Medulla oblongata (tissue), 1 donor: ENCODE measurements around the gene COL18A1.
"Not testable (repeated sequence)": the region's sequence is repeated elsewhere in the genome, so short reads cannot be mapped to it uniquely, and the experiment has no call there.

Source experiments
- DNase-seq: peaks from one replicate; pipeline ENCODE4 v3.0.0-alpha.2; 2015; ENCODE audit errors: extremely low spot score

The COL18A1 gene

GRCh38 chr21:45519182-45519581 is 114.2 kb downstream of the COL18A1 start:
- no peak for DNase-seq

GRCh38 chr21:45521241-45521640 is 116.3 kb downstream of the COL18A1 start:
- no peak for DNase-seq

GRCh38 chr21:45522381-45522780 is 117.4 kb downstream of the COL18A1 start:
- no peak for DNase-seq

GRCh38 chr21:45522986-45523385 is 118.0 kb downstream of the COL18A1 start:
- no peak for DNase-seq

- no peak for DNase-seq
Observed at GRCh38 chr21:45523411-45524101, 118.6 kb downstream of the COL18A1 start.

GRCh38 chr21:45524756-45525152 is 119.8 kb downstream of the COL18A1 start:
- DNase-seq = no peak

- DNase-seq = no peak
Observed at GRCh38 chr21:45525153-45525909, 120.4 kb downstream of the COL18A1 start.

GRCh38 chr21:45525910-45526306 is 120.9 kb downstream of the COL18A1 start:
- no peak for DNase-seq

- not testable (repeated sequence) for DNase-seq
Observed at GRCh38 chr21:45527151-45527999, 122.4 kb downstream of the COL18A1 start.

GRCh38 chr21:45528028-45528705 is 123.2 kb downstream of the COL18A1 start:
- no peak for DNase-seq

GRCh38 chr21:45528981-45529784 is 124.2 kb downstream of the COL18A1 start:
- DNase-seq = no peak

- DNase-seq = no peak
Observed at GRCh38 chr21:45529785-45530422, 124.9 kb downstream of the COL18A1 start.

GRCh38 chr21:45530423-45531113 is 125.6 kb downstream of the COL18A1 start:
- no peak for DNase-seq

GRCh38 chr21:45531114-45531392 is 126.1 kb downstream of the COL18A1 start:
- not testable (repeated sequence) for DNase-seq

- DNase-seq = no peak
Observed at GRCh38 chr21:45531393-45532215, 126.6 kb downstream of the COL18A1 start.

GRCh38 chr21:45532826-45533360 is 127.9 kb downstream of the COL18A1 start:
- DNase-seq = no peak

GRCh38 chr21:45533361-45533845 is 128.4 kb downstream of the COL18A1 start:
- no peak for DNase-seq

GRCh38 chr21:45533846-45534635 is 129.1 kb downstream of the COL18A1 start:
- DNase-seq = no peak
